IPS DF 6.9 (cell line): ENCODE results near the gene GLIS1.

Source experiments
- DNase-seq: peaks from one replicate; pipeline ENCODE4 v3.0.0-alpha.2; 2013; ENCODE audit warnings: low read depth, low spot score
- H3K27ac ChIP-seq: one replicate; pipeline ENCODE4 v1.5.1; 2013; ENCODE audit warnings: low read length, control low read depth
- H3K27me3 ChIP-seq: 2 replicates; pipeline ENCODE4 v1.6.1; 2013; ENCODE audit warnings: mild to moderate bottlenecking, low read length; ENCODE audit not compliant: control insufficient read depth, insufficient read depth
- H3K36me3 ChIP-seq: 2 replicates; pipeline ENCODE4 v1.6.1; 2013; ENCODE audit warnings: low read length; ENCODE audit not compliant: control insufficient read depth, insufficient read depth
- H3K4me1 ChIP-seq: 2 replicates; pipeline ENCODE4 v1.6.1; 2013; ENCODE audit warnings: low read length; ENCODE audit not compliant: control insufficient read depth, insufficient read depth
- H3K4me3 ChIP-seq: 2 replicates; pipeline ENCODE4 v1.5.1; 2013; ENCODE audit warnings: mild to moderate bottlenecking, low read length
- H3K9me3 ChIP-seq: 2 replicates; pipeline ENCODE4 v1.6.1; 2013; ENCODE audit warnings: low read length, inconsistent platforms; ENCODE audit not compliant: control insufficient read depth, insufficient read depth
- WGBS: extraction: QIAGEN DNeasy Blood & Tissue Kit; methylation state at CpG from one replicate; pipeline ENCODE4 v1.1.7; 2013; ENCODE audit warnings: mixed read lengths, missing lambda C conversion rate; ENCODE audit not compliant: insufficient read length, insufficient coverage; 5-methylcytosine and 5-hydroxymethylcytosine counted together

Gene GLIS1

GRCh38 chr1:53473463-53473862 is 265.5 kb downstream of the GLIS1 start:
- no peaks in the 10 kb centered on the region for H3K36me3 ChIP-seq
- H3K9me3 ChIP-seq: no peaks in the 10 kb centered on the region
- DNase-seq: no peak
- no peak overlapping the region for H3K27ac ChIP-seq
- H3K4me3 ChIP-seq: no peak overlapping the region
- no CpG with 5 or more reads among the region's 3 CpGs for WGBS
- H3K4me1 ChIP-seq: peaks cover 4% of the 10 kb centered on the region
- no peaks in the 10 kb centered on the region for H3K27me3 ChIP-seq

- Histone ChIP-seq H3K27me3 (no peaks in the 10 kb centered on the region), H3K4me3 (no peak overlapping the region), H3K4me1 (peaks cover 4% of the 10 kb centered on the region), H3K27ac (no peak overlapping the region), H3K9me3 (no peaks in the 10 kb centered on the region), H3K36me3 (no peaks in the 10 kb centered on the region)
- DNase-seq: no peak
- WGBS: no CpG with 5 or more reads among the region's 9 CpGs
These were observed 268.0 kb downstream of the GLIS1 start for GRCh38 chr1:53471000-53471399.

GRCh38 chr1:53470584-53470983 is 268.4 kb downstream of the GLIS1 start:
- Histone ChIP-seq H3K27ac (no peak overlapping the region), H3K9me3 (no peaks in the 10 kb centered on the region), H3K4me3 (no peak overlapping the region), H3K4me1 (peaks cover 4% of the 10 kb centered on the region), H3K27me3 (no peaks in the 10 kb centered on the region), H3K36me3 (no peaks in the 10 kb centered on the region)
- DNase-seq: no peak
- WGBS: no CpG with 5 or more reads among the region's 19 CpGs

GRCh38 chr1:53470155-53470554 is 268.8 kb downstream of the GLIS1 start:
- Histone ChIP-seq H3K36me3 (no peaks in the 10 kb centered on the region), H3K27me3 (no peaks in the 10 kb centered on the region), H3K4me3 (no peak overlapping the region), H3K4me1 (peaks cover 4% of the 10 kb centered on the region), H3K27ac (no peak overlapping the region), H3K9me3 (no peaks in the 10 kb centered on the region)
- WGBS: no CpG with 5 or more reads among the region's 28 CpGs
- DNase-seq: peak; percentile 90

- DNase-seq: no peak
These were observed 269.6 kb downstream of the GLIS1 start for GRCh38 chr1:53469373-53469772.

GRCh38 chr1:53468374-53468773 is 270.6 kb downstream of the GLIS1 start:
- no peaks in the 10 kb centered on the region for H3K9me3 ChIP-seq
- H3K27me3 ChIP-seq: no peaks in the 10 kb centered on the region
- H3K4me1 ChIP-seq: peaks cover 4% of the 10 kb centered on the region
- no peak overlapping the region for H3K4me3 ChIP-seq
- H3K36me3 ChIP-seq: no peaks in the 10 kb centered on the region
- DNase-seq: no peak
- H3K27ac ChIP-seq: no peak overlapping the region
- no CpG with 5 or more reads among the region's 2 CpGs for WGBS

More at GRCh38 chr1:53469373-53469772, 269.6 kb downstream of the GLIS1 start:
- Histone ChIP-seq H3K4me1 (peaks cover 4% of the 10 kb centered on the region), H3K9me3 (no peaks in the 10 kb centered on the region), H3K4me3 (no peak overlapping the region), H3K36me3 (no peaks in the 10 kb centered on the region), H3K27ac (no peak overlapping the region), H3K27me3 (no peaks in the 10 kb centered on the region)
- WGBS: no CpG with 5 or more reads among the region's 5 CpGs

- Histone ChIP-seq H3K27ac (no peak overlapping the region), H3K9me3 (no peaks in the 10 kb centered on the region), H3K36me3 (no peaks in the 10 kb centered on the region), H3K27me3 (no peaks in the 10 kb centered on the region), H3K4me3 (no peak overlapping the region), H3K4me1 (peaks cover 4% of the 10 kb centered on the region)
- DNase-seq: no peak
These were observed 271.6 kb downstream of the GLIS1 start for GRCh38 chr1:53467391-53467790.

- DNase-seq: no peak
- no CpG with 5 or more reads among the region's 4 CpGs for WGBS
These were observed 273.7 kb downstream of the GLIS1 start for GRCh38 chr1:53465023-53465957.

GRCh38 chr1:53463961-53464899 is 274.7 kb downstream of the GLIS1 start:
- no peaks in the 10 kb centered on the region for H3K27me3 ChIP-seq
- H3K27ac ChIP-seq: no peak overlapping the region
- DNase-seq: no peak
- H3K9me3 ChIP-seq: no peaks in the 10 kb centered on the region
- H3K36me3 ChIP-seq: no peaks in the 10 kb centered on the region; the same call in 1 of the 2 replicates
- no CpG with 5 or more reads among the region's 24 CpGs for WGBS
- H3K4me3 ChIP-seq: no peak overlapping the region
- no peaks in the 10 kb centered on the region; the same call in 1 of the 2 replicates for H3K4me1 ChIP-seq

More at GRCh38 chr1:53465023-53465957, 273.7 kb downstream of the GLIS1 start:
- Histone ChIP-seq H3K27ac (no peak overlapping the region), H3K4me3 (no peak overlapping the region), H3K9me3 (no peaks in the 10 kb centered on the region), H3K4me1 (no peaks in the 10 kb centered on the region; the same call in none of the 2 replicates), H3K36me3 (no peaks in the 10 kb centered on the region; the same call in 1 of the 2 replicates), H3K27me3 (no peaks in the 10 kb centered on the region)

- Histone ChIP-seq H3K4me1 (no peaks in the 10 kb centered on the region; the same call in 1 of the 2 replicates), H3K4me3 (no peak overlapping the region), H3K36me3 (no peaks in the 10 kb centered on the region; the same call in 1 of the 2 replicates), H3K27ac (no peak overlapping the region), H3K27me3 (no peaks in the 10 kb centered on the region), H3K9me3 (no peaks in the 10 kb centered on the region)
- DNase-seq: no peak
- WGBS: no CpG with 5 or more reads among the region's 11 CpGs
These were observed 276.0 kb downstream of the GLIS1 start for GRCh38 chr1:53462769-53463501.
